Measurements from ENCODE around the gene PDE11A.

Gene PDE11A

DNA sequence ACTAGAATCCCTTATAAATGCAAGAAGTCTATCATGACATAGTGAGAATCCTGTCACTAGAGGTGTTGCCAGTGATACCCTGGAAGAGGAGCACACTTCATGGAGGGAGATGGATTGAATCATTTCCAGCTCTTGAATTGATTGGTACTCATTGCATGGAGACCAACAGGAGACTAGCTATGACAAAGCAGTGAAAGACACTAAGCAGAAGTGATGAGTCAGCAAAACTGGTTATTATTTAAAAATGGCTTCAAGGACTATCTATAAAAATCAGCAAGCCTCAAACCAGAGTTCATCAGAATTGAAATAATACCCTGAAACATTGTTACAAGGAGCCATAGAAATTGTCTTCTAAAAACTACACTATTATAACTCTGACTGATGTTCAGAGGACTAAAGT is 200.3 kb downstream of the PDE11A start:
- no peak overlapping the region for H3K4me2 ChIP-seq (ENCODE audit: low read length)
- H3K4me1 ChIP-seq = peaks cover 11% of the 10 kb centered on the region
- H3K27ac ChIP-seq = no peak overlapping the region
- H3K36me3 ChIP-seq (ENCODE audit: control insufficient read depth, insufficient read depth, low read length) = no peaks in the 10 kb centered on the region
- no peak overlapping the region for H2AFZ ChIP-seq
- TF ChIP-seq, protein P1, sequence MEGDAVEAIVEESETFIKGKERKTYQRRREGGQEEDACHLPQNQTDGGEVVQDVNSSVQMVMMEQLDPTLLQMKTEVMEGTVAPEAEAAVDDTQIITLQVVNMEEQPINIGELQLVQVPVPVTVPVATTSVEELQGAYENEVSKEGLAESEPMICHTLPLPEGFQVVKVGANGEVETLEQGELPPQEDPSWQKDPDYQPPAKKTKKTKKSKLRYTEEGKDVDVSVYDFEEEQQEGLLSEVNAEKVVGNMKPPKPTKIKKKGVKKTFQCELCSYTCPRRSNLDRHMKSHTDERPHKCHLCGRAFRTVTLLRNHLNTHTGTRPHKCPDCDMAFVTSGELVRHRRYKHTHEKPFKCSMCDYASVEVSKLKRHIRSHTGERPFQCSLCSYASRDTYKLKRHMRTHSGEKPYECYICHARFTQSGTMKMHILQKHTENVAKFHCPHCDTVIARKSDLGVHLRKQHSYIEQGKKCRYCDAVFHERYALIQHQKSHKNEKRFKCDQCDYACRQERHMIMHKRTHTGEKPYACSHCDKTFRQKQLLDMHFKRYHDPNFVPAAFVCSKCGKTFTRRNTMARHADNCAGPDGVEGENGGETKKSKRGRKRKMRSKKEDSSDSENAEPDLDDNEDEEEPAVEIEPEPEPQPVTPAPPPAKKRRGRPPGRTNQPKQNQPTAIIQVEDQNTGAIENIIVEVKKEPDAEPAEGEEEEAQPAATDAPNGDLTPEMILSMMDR (IDR thresholded peaks at IDR 0.05) = no peak
- H3K79me2 ChIP-seq = no peaks in the 10 kb centered on the region
- H3K27me3 ChIP-seq (ENCODE audit: control insufficient read depth, insufficient read depth, low read length) = no peaks in the 10 kb centered on the region
- no peak overlapping the region for H3K9ac ChIP-seq
- no peaks in the 10 kb centered on the region for H3K9me3 ChIP-seq (ENCODE audit: control insufficient read depth, low read length)
- H3K4me3 ChIP-seq (ENCODE audit: low read depth, low read length) = no peak overlapping the region

DNA sequence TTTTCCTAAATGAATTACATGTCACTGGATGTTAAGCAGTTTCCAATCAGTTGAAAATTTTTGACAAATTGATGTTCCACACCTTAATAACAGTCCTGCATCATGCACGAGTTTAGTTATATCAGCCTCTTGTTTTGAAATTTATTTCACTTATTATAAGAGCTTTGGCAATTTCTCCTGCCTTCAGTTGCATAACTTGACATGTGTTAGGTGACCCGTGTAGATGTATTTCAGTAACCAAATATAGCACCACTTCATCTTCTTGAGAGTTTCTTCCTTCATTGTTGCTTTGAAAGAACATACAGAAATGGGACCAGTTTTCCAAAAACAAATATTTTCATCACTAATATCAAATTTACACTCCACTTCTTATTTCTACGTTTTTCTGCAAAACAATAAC is 202.7 kb downstream of the PDE11A start:
- Histone ChIP-seq H3K9ac (no peak overlapping the region), H2AFZ (no peak overlapping the region), H3K27ac (no peak overlapping the region), H3K4me1 (peaks cover 11% of the 10 kb centered on the region), H3K79me2 (no peaks in the 10 kb centered on the region), H3K27me3 (ENCODE audit: control insufficient read depth, insufficient read depth, low read length) (no peaks in the 10 kb centered on the region), H3K4me2 (ENCODE audit: low read length) (no peak overlapping the region), H3K9me3 (ENCODE audit: control insufficient read depth, low read length) (no peaks in the 10 kb centered on the region), H3K4me3 (ENCODE audit: low read depth, low read length) (no peak overlapping the region), H3K36me3 (ENCODE audit: control insufficient read depth, insufficient read depth, low read length) (no peaks in the 10 kb centered on the region)
- TF ChIP-seq, protein P1 (IDR thresholded peaks at IDR 0.05) = no peak

DNA sequence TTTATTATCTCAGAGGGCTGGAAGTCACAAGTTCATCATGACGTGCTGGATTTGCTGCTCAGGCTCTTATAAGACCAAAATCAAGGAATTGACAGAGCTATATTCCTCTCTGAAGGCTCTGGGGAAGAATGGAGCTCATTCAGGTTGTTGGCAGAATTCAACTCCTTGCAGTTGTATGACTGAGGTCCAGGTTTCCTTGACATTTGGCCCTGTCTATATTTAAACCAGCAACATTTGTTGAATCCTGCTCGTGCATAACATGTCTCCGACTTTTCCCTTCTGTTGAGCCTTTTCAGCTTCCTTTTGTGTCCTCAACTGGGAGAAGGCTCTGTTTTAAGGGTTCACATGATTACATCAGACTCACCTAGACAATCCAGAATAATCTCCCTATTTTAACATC is 203.4 kb downstream of the PDE11A start:
- H3K4me3 ChIP-seq (ENCODE audit: low read depth, low read length) = no peak overlapping the region
- no peak overlapping the region for H2AFZ ChIP-seq
- no peaks in the 10 kb centered on the region for H3K9me3 ChIP-seq (ENCODE audit: control insufficient read depth, low read length)
- TF ChIP-seq, protein P1 (IDR thresholded peaks at IDR 0.05) = no peak
- no peaks in the 10 kb centered on the region for H3K79me2 ChIP-seq
- H3K27ac ChIP-seq = no peak overlapping the region
- H3K9ac ChIP-seq = no peak overlapping the region
- H3K36me3 ChIP-seq (ENCODE audit: control insufficient read depth, insufficient read depth, low read length) = no peaks in the 10 kb centered on the region
- peaks cover 11% of the 10 kb centered on the region for H3K4me1 ChIP-seq
- no peaks in the 10 kb centered on the region for H3K27me3 ChIP-seq (ENCODE audit: control insufficient read depth, insufficient read depth, low read length)
- no peak overlapping the region for H3K4me2 ChIP-seq (ENCODE audit: low read length)

DNA sequence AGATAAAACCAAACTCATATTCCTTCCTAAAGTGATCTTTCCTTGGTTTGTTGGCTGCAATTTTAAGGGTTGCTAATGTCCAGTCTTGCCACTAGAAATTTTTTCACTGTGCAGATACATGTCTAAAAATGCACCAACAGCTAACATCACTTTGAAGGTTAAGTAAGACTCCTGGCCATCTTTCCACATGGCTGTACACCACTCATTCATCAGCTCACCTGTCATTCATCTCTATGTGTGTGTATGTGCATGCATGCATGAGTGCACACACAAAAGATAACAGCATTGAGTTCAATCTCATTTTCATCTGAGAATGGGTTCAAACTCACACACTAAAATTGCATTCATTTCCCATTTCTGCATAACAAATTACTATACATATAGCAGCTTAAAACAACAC is 203.8 kb downstream of the PDE11A start:
- no peak overlapping the region for H3K9ac ChIP-seq
- peaks cover 11% of the 10 kb centered on the region for H3K4me1 ChIP-seq
- no peaks in the 10 kb centered on the region for H3K27me3 ChIP-seq (ENCODE audit: control insufficient read depth, insufficient read depth, low read length)
- H3K36me3 ChIP-seq (ENCODE audit: control insufficient read depth, insufficient read depth, low read length) = no peaks in the 10 kb centered on the region
- no peaks in the 10 kb centered on the region for H3K9me3 ChIP-seq (ENCODE audit: control insufficient read depth, low read length)
- no peaks in the 10 kb centered on the region for H3K79me2 ChIP-seq
- H2AFZ ChIP-seq = no peak overlapping the region
- no peak overlapping the region for H3K27ac ChIP-seq
- H3K4me2 ChIP-seq (ENCODE audit: low read length) = no peak overlapping the region
- TF ChIP-seq, protein P1 (IDR thresholded peaks at IDR 0.05) = no peak
- no peak overlapping the region for H3K4me3 ChIP-seq (ENCODE audit: low read depth, low read length)

DNA sequence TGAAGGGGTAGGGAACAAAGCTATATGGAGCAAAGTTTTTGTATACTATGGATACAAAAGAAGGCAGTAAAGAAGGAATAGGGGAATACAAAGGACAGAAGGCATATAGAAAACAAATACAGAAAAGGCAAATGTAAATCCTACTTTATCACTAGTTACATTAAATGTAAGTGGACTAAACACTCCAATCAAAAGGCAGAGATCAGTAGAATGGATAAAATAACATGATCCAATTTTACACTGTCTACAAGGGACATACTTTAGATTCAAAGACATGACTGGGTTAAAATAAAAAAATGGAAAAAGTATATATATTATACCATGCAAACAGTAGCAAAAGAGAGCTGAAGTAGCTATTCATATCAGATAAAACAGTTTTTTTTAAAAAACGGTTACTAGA is 215.0 kb downstream of the PDE11A start:
- Histone ChIP-seq H3K4me3 (ENCODE audit: low read depth, low read length) (no peak overlapping the region), H3K27ac (no peak overlapping the region), H3K9ac (no peak overlapping the region), H2AFZ (no peak overlapping the region), H3K9me3 (ENCODE audit: control insufficient read depth, low read length) (no peaks in the 10 kb centered on the region), H3K36me3 (ENCODE audit: control insufficient read depth, insufficient read depth, low read length) (no peaks in the 10 kb centered on the region), H3K4me2 (ENCODE audit: low read length) (no peak overlapping the region), H3K4me1 (peaks cover 5% of the 10 kb centered on the region), H3K27me3 (ENCODE audit: control insufficient read depth, insufficient read depth, low read length) (no peaks in the 10 kb centered on the region), H3K79me2 (no peaks in the 10 kb centered on the region)
- TF ChIP-seq, protein P1 (IDR thresholded peaks at IDR 0.05) = no peak

Measured in parathyroid adenoma (tissue), 2 donors.